NCI-H2171 treated with DMSO at 0.1 percent for 48 hours (cell line): ENCODE measurements around the gene CAP1.

Experiments
- DNase-seq: peaks from one replicate; lab custom pipeline; 2025; lab: John Stamatoyannopoulos, UW

CAP1 gene

GRCh38 chr1:40058453-40059337 lies 18.2 kb downstream of the CAP1 start:
- peak; percentile 53 for DNase-seq

GRCh38 chr1:40059338-40059959 lies 18.9 kb downstream of the CAP1 start:
- no peak for DNase-seq

DNA sequence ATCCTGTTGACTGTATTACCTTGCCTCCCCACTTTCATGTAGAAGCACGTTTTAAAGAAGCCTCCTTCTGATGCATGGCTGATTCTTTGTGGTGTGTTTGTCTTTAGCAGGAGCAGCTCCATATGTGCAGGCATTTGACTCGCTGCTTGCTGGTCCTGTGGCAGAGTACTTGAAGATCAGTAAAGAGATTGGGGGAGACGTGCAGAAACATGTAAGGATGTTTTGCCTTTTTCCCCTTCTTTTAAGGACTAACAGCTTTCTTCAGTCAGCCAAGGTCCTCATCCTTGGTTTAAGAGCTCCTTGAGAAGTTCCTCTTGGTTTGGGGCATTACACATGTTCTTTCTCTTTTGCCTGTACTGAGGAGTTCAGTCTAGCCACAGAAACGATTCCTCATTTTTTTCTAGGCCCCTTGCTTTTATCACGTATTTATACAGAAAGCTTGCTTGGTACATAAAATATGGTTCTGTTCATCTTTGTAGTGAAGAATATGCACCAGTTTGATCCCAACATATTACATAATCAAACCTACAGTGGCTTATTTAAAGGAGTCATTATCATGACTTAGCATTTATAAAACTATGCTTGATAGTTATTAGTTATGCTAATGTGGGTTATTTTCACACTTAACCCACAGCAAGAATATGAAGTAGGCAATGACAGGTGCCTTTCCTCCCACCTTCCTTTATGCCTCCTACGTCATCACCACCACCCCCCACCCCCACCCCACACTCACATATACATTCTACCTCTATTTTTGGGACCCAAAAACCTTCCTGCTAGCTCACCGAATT lies 19.6 kb downstream of the CAP1 start:
- peak; percentile 72 for DNase-seq

DNA sequence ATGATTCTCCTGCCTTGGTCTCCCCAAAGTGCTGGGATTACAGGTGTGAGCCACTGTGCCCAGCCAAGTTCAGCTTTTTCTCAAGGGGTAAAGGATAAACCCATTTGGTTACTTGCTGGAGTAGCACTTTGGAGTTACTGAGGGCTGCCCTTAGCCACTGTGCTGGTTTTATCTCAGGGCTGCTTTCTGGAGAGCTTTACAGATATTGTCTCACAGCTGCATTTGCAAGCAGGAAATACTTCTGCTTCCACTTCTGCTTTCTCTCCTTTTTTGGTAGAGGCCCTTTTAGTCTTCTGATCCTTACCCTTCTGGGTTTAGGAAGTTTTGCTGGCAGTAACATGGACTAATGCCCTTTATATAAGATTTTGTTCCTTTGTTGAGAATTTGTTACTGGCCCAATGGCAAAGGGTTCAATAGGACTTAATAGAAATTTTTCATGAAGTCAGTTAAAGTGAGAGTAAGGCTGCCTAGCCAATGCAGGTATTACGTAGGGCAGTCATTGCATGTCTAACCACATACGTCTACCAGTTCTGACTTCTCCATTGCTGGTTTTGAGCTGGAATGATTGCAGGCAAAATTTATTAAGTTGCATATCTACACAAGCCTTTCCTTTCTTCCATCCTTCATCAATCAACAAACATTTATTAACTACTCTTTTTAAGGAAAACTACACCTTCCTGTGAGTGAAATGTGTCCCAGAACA lies 24.4 kb downstream of the CAP1 start:
- DNase-seq, result no peak

DNA sequence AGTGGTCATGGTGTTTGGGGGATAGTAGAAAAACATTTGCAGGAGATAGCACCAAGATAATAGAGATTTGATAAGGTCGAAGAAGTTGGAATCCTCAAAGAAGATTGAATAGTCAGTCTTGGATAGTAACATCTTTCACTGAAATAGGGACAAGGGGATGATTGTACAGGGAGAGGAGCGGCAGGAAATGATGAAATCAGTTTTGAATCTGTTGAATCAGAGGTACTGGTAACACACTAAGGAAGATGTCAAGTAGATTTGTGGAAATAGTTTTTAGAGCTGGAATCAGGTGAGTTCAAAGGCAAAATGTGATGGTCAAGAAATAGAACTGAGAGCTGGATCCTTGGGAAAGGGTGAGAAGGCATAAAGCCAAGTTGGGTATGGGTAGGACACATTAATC lies 26.5 kb downstream of the CAP1 start:
- no peak for DNase-seq

DNA sequence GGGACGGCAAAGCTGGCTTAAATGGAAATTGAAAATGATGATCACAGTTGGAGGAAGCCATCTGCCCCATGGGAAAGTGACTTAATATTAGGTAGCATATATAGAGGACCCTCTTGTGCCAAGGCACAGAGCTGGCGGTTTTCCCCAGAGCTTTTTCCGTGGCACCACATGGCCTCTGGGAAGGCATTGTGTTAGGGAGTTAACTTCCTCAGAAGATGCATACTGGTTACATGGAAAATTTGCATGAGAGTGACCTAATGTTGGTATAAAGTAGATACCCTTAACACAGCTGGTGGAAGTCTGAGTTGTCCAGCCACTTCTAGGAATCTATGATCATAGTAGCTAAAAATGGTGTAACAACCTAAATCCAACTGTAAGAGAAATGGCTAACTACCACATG lies 27.3 kb downstream of the CAP1 start:
- DNase-seq, result no peak

GRCh38 chr1:40072142-40072541 lies 31.6 kb downstream of the CAP1 start:
- DNase-seq, result no peak

DNA sequence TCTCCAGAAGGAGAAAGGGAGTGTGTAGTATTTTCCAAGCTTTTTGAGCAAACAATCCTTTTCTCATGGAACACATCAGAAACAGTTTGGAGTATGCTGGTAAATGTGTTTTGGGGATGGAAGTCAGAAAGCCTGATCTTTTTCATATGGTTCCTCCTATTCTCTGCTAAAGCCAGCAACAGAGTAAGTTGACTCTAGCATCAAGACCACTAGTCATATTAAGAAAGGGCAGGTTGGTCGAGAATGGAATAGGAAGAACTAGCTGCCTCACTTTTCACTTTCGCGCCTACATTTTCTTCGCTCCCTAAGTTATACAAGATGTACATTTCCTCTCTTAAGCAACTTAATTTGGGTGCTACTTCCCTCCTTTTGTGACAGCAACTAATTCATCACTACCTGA lies 32.5 kb downstream of the CAP1 start:
- no peak for DNase-seq

- DNase-seq, result no peak
Observed at GRCh38 chr1:40075266-40075665, 34.7 kb downstream of the CAP1 start.

- DNase-seq, result no peak
Observed at GRCh38 chr1:40076895-40077312, 36.4 kb downstream of the CAP1 start.

- peak; percentile 60 for DNase-seq
Observed at GRCh38 chr1:40078512-40079333, 38.2 kb downstream of the CAP1 start.

- DNase-seq, result no peak
Observed at GRCh38 chr1:40079774-40080400, 39.4 kb downstream of the CAP1 start.

DNA sequence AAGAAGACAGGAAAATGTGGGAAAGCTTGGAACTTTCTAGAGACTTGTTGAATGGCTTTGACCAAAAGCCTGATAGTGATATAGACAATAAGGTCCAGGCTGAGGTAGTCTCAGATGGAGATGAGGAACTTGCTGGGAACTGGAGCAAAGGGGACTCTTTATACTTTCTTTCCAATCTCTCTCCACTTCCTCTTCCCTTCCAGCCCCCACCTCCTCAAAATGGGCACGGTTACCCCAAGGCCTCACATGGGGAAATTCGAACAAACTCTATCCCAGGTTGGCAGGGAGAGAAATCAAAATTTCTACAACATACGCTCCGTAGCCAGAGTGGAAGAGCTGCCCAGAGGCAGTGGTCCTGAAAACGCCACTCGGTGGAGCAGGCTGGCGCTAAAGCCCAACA lies 41.3 kb downstream of the CAP1 start:
- no peak for DNase-seq

- DNase-seq, result peak; percentile 33
Observed at GRCh38 chr1:40084750-40085149, 44.2 kb downstream of the CAP1 start.

- no peak for DNase-seq
Observed at GRCh38 chr1:40090652-40091355, 50.3 kb downstream of the CAP1 start.

DNA sequence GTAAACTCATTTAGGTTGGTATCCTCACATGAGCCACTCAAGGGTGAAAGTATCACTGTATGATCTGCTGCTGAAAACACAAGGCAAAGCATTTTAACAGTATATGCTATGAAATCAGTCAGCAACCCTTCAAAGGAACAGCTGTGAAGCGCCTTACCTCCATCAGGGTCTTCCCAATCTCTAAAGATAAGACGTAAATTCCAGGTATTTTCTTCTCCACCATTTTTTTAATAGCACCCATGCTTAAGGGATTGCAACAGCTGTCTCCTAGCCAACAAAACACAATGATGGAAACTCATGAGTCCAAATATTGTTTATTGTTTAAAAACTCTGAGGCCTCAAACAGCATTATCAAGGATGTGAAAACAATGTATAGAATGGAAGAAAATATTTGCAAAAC lies 51.7 kb downstream of the CAP1 start:
- DNase-seq, result no peak

DNA sequence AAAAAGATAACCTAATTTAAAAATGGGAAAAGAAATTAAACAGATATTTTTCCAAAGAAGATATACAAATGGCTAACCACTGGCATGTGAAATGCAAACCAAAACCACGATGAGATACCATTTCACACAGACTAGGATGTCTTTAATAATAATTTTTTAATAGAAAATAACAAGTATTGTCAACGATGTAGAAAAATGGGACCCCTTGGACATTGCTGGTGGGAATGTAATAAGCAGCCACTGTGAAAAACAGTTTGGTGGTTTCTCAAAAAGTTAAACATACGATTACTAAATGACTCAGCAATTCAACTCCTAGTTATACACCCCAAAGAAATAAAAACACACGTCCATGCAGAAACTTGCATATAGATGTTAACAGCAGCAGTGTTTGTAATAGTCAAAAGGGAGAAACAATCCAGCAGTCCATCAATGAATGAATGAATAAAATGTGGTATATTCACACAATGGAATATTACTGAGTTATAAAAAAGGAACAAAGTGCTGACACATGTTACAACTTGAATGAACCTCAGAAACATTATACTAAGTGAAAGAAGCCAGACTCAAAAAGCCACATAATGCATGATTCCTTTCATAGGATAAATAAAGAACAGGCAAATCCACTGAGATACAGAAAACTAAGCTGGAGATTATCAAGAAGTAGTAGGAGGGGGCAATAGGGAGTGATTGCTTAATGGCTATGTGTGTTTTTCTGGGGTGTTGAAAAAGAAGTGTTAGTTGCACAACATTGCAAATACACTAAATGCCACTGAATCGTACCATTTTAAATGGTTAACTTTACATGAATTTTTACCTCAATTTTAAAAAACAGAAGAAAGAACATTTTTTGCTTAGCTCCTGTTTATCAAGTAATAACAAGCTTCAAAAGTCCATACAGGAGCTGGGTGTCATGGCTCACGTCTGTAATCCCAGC lies 52.4 kb downstream of the CAP1 start:
- no peak for DNase-seq

DNA sequence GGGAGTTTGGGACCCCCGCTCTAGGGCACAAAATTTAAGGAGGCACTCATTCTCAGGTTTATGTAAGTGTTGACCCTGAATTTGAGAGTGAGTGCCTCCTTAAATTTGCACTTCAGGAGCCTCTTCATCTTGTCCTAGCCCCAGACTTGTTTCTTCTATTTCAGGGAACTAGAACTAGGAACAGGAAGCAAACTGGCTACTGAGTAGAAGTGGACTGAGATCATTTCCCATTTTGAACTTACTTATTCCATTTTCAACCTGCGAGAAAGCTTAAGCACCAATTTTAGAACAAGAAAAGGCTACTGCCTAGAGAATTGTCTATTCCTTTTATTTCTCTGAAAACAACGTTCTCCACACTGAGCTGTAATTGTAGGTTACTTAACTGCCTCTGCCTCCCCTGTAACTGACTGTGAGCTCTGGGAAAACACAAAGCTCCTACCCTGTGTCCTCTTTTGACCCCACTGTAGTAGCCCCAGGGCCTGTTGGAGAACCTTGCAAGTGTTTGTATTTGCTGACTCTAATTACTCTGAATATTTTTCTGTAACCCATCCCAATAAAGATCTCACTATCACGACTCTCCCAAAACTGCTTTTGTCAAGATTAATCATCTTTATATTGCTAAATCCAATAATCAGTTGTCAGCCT lies 54.1 kb downstream of the CAP1 start:
- no peak for DNase-seq
